GM21737 (cell line): ENCODE measurements around the gene DUSP2.

ENCODE experiments used
- ATAC-seq: cut with Tn5 transposase; IDR thresholded peaks from one replicate; pipeline ENCODE4 v1.9.1; 2021; ENCODE audit warnings: mild to moderate bottlenecking, moderate library complexity; ENCODE audit not compliant: unreplicated experiment

Gene DUSP2

DNA sequence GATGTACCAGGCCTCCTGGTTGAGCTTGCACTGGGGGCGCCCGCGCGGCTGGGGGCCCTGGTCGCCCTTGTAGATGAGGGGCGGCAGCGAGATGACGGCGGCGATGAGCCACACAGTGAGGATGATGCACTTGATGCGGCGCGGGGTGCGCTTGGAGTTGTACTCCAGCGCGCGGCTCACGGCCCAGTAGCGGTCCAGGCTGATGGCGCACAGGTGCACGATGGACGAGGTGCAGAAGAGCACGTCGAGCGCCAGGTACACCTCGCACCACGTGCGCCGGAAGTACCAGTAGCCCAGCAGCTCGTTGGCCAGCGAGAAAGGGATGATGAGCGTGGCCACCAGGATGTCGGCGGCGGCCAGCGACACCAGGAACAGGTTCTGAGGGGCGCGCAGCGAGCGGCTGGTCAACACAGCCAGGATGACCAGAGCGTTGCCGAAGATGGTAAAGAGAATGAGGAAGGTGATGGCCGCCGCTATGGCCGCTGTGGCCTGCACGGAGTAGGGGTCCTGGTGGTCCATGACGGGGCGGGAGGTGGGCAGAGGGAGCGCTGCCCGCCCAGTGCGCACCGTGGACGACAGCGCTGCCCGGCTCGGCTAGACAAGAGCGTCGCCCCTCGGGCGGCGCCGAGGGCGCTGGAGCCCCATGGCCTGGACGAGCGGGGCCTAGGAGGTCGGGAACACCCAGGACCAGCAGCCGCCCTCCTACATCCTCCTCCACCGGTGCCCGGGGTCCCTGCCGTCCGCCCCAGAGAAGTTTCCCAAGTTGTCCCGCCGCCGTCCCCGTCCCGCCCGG is 29.4 kb downstream of the DUSP2 start:
- ATAC-seq = no peak

DNA sequence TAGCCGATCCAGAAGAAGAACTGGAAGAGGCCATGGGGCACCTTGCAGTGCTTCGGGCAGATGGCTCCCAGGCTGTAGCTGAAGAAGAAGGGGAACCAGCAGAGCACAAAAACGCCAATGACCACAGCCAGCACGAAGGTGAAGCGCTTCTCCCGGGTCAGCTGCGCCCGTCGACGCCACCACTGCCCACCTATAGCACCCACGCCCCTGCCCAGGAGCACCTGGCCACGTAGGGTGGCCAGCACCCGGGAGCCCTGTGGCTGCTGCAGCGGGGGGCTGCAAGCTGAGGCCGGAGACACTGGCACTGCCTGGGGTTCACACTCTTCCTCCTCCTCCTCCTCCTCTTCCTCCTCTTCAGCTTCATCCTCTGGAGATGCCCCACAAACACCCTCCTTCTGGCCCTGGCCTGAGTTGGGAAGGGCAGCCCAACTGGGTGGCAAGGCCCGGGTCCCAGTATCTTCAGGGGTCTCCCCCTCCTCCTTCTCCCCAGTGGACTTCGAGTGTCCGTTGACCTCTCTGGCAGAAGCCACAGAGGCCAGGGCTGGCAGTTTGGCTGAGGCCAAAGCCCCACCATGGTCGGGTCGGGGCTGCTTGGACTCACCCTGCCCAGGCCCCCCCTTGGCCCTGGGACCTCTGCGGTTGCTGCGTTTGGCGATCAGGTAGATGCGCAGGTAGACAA is 30.2 kb downstream of the DUSP2 start:
- ATAC-seq = no peak

DNA sequence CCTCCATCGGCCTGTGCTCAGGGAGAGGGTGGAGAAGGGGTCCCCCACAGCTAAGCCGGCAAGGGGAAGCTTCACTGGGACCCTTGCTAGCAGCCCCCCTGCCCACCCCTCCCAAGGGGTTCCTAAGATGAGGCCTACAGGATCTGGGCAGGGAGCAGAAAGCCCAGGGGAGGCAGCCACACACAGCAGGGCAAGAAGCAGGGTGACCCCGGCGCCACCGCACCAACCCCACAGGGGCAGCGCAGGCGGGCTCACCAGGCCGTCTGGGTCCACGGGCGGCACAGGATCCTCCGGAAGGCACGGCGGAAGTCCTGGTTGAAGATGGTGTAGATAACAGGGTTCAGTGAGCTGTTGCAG is 30.7 kb downstream of the DUSP2 start:
- ATAC-seq = no peak

DNA sequence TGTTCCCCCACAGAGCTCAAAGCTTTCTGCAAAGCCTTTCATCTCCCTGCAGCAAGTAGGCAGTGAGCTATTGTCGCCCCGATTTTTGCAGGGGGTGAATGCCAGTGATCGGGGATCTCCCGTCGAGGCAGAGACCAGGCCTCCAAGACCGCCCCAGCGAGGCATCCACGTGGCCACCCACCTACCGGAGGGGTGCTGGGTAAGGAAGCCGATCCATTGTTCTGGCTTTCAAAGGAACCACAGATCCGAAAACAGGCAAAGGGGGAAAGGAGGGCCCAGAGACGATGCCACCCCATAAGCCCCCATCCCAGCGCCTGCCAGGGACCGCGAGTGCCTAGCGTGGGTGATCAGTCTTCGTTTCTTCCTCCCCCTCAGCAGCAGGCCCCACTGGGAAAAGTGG is 31.3 kb downstream of the DUSP2 start:
- no peak for ATAC-seq

DNA sequence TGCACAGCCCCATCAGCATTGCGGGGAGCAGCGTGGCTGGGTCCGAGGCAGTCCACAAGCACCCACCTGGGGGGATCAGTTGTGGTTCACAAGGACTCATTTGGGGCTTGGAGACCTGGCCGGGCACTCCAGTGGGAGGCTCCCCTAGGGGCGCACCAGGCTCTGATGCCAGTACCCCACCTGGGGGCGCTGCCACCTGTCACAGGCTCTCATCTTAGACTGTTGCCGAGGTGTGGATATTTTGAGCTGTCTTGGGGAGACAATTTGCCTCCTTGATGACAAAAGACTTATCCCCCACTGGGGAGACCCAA is 31.9 kb downstream of the DUSP2 start:
- no peak for ATAC-seq

DNA sequence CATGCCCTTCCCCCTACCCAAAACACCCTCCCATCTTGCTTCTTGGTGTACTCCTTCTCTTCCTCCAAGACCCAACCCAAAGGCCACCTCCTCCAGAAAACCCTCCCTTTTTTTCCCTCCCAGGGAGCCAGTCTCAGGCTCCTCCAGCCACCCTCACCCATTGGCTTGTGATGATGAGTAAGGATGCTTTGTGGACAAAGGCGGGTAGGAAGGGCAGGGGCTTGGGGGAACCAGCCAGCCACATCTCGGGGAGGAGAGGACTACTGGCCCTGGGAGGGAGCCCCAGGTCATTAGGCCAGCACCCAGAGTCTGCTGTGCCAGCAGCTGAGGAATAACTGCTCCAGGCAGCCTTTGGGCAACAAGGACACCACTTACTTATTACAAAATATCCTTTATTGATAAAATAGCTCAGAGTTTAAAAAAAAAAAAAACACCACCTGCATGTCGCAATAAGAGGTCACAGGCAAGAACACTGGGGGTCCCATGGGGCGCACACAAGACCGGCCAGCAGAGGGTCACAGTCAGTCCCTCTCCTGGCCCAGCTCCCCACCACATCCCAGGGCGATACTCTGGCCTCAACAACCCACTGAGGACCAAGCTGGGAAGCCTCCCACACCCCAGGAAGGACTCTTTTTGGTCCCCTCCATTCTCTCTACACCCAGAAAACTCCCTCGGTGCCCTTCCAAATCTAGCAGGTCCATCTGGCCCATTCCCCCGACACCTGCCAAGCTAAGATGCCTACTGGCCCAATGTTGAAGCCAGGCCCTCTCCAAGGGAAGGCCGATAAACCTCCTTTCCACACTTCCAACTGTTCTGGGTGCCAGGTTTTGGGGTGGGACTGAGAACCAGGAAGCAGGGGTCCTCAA is 32.5 kb downstream of the DUSP2 start:
- ATAC-seq = no peak

DNA sequence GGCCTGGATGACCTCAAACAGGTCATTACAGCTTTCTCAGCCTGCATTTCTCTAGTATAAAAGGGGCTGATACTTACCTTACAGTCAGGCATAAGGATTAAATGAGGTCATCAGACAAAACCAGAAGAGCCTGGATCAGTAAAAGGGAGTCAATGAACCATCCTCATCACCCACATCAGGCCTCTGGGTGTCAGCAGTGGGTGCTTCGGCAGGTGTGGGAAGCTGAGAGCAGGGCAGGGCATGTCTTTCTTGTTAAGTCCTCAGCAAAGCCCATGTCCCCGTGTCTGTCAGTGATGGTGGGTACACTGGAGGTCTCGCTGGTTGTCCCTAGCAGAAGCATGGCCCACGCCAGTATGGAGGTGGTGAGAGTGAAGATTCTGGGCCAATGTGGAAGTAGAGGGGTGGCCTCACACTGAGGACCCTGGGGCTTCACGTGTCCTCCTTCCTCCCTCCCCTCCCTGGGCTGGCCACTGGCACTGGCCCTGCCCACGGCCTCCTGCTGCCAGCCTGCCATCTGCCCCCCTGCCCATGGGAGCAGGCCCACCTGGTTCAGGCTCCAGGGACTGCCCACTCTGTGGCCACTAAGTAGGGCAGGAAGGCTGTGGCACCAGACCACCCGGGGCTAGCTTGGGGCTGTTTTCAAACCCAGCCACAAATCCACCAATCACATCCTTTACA is 33.3 kb downstream of the DUSP2 start:
- no peak for ATAC-seq

DNA sequence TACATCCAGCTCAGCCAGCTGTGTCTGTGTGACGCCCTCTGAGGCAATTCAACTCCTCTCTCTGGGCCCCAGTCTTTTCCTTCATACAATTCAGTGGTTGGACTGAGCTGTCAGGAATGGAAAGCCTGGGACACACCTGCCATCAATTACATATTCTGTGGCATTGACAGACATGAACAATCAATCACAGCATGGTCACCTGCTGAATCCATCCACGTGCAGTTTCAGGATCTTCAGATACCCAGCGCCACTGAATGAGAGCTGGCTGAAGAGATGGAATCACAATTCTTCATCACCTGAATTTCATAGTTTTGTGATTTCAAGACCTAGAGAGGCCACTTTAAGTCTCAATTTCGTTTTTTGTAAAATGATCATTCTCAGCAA is 34.0 kb downstream of the DUSP2 start:
- no peak for ATAC-seq

DNA sequence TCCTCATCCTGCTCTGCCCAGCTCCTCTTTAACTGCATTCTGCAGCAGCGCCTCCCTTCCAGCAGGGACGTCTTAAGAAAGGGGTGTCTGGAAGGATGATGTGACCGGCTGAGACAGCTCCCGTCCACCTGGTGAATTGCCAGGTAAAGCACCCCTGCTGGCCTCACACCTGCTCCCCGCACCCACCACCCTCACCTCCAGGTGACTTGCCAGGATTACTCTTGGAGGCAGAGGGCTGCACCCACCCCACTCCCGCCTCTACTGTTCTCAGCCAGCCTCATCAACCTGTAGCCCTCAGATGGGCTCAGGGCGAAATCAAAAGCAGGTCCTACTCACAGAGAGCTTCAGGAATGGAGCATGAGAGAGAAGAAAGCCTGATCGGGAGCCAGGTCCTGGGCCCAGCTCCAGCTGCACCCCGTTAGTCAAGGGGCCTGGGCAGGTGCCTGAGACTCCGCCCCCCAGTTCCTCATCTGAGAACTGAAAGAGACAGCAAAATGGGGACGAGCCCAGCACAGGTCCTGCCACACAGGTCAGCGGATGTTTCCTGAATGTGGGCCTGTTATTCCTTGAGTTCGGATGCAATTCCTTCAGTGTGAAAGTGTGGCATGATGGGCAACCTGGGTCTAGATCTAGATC is 34.5 kb downstream of the DUSP2 start:
- no peak for ATAC-seq

DNA sequence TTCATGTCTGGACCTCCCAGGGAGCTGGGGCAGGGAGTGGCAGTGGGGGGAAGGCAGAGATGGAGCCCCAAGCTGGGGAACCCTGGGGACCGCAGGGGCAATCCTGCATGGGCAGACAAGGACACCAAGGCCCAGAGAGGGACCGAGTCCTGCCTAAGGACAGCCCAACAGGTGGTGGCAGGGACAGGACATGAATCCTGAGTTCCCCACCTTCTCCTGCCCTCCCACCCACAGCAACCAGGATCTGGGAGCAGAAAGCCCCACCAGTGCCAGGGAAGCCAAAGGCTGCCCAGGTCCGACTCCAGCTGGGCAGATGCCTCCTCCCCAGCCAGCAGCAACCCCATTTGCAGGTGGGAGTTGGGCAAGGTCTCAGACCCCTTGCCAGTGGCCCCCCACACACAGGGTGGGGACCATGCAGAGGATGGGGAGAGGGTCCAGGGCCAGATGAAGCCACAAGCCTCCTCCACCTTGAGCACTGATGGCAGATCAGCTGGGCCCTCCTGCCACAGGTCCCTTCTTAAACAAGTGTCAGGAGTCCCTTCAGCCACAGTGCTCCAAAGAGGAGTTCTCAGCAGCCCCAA is 35.2 kb downstream of the DUSP2 start:
- ATAC-seq = no peak

DNA sequence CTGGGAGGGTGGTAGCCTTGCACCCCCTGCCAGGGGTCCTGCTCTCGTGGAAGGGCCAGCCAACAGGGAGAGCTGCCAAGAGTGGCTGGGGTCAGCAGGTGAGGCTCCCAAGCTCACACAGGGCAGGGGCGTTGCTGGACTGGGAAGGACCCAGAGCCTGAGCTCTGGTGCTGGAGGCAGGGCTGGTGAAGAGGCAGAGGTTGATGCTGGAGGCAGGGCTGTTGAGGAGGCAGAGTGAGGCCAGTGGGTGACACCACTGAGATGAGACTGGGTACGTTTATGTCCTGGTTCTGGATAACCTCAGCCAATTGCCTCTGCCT is 35.9 kb downstream of the DUSP2 start:
- no peak for ATAC-seq

DNA sequence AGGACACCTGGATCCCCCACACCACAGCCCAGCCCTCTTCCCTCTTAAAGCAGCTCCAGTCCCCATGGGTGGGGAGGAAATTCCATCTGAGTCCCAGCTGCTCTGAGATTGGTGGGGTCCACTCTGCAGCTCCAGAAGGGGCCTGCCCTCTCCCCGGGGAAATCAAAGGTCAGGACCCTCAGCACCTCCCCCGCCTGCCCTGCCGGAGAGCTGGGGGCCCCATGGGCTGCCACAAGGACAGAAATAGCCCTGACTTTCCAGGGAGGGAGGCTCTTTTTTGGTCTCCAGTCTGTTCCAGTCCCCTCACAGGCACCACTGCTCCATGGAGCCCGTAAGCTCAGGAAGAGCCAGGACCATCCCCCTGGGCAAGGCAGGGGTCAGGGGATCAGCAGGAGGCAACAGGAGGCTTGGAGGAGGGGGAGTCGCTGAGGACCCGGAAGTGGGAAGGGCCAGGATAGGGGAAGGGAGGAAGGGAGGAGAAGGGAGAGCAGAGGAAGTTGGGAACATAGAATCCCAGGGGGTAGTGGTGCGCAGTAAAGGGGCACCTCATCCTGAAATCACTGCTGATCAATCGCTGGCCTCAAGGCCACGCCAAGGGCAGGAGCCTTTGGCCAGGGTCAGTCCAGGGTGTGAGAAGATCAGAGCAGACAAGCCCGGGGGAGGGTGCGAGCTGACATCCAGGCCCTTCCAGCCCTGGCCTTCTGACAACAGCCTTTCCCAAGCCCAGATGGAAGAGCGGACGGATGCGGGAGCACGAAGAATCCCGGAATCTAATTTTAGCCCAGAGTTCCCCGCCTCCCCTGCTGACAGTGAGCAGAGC is 36.5 kb downstream of the DUSP2 start:
- ATAC-seq = no peak

DNA sequence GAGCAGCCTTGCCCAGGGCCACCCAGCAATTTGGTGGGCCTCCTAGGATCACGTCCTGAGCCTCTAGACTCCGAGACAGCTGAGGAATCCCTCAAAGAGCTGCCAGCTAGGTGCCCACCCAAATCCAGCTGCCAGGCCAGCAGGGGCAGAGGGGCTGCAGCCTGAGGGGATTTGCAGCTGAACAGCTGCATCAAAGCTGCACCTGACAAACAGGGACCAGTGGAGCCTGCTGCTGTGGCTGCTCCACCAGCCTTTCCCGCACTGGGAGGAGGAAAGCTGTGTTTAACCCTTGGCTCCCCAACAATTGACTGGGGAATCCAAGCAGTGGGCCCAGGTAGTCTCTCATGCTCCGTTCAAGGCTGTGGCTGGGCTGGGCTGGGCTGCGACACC is 37.1 kb downstream of the DUSP2 start:
- no peak for ATAC-seq

DNA sequence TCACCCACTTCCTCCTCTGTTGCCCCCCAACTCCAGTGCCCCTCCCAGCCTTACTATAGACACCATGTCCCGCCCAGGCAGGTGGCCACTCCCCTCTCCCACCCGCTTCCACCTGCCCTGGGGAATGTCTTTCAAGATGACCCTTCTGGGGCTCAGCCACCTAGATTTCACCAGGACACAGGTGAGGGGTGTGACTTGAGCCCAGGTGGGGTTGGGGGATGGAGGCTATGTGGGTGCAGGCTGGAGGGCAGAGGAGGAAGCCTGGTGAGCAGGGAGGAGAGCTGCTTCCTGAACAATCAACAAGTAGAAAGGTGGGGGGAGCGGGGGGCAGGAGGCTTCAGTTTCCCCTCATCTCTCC is 37.6 kb downstream of the DUSP2 start:
- ATAC-seq = no peak

DNA sequence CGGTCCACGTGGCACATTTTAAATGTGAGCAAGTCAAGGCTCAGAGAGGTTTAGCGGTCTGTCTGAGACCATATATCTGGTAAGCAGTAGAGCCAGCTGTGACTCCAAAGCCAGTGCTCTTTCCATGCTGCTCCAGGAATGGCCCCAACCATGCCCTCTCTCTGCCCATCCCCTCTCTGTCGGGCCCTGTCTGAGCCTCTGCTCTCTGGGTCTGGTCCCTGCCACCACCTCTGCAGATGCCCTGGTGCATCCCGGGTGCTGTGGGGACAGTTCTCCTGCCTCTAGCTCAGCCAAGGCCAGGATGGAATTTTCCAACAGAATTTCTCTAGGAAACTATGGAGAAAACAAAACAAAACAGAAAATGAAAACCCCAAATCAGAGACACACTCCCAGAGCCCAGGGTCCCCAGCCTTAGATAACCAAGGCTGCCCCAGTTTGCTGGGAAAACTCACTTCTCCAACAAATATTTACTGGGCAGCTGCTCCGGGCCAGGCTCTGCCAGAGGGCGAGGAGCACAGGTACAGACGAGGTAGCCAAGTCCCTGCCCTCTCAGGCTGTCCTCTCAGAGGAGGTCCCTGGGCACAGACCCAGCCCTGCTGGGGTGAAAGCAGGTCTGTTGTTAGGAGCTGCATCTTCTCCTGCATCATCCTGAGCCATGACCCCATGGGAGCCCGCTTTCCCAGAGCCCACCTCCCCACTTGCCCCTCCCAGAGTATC is 38.1 kb downstream of the DUSP2 start:
- ATAC-seq = no peak

DNA sequence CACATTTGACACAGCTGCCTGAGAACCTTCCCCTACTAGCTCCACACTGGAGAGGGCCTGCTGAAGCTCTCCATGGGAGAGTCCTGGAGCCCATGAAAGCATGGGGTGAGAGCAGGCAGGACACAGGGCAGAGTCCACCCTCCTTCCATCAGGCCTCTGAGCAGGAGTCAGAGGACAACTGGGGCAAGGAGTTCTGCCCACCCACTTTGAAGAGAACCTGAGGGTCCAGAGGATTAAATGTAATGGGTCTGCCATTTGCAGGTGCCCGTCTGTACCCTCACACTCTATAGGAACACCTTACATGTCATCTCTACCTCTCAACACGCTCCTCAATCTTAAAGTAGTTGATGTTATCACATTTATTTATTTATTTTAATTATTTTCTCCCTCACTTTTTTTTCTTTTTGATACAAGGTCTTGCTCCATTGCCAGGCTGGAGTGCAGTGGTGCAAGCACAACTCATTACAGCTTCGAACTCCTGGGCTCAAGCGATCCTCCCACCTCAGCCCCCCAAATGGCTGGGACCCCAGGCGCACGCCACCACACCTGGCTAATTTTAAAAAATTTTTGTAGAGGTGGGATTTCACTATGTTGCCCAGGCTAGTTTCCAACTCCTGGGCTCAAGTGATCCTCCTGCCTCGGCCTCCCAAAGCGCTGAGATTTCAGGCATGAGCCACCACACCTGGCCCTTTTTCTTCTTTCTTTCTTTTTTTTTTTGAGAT is 39.1 kb downstream of the DUSP2 start:
- ATAC-seq = no peak

DNA sequence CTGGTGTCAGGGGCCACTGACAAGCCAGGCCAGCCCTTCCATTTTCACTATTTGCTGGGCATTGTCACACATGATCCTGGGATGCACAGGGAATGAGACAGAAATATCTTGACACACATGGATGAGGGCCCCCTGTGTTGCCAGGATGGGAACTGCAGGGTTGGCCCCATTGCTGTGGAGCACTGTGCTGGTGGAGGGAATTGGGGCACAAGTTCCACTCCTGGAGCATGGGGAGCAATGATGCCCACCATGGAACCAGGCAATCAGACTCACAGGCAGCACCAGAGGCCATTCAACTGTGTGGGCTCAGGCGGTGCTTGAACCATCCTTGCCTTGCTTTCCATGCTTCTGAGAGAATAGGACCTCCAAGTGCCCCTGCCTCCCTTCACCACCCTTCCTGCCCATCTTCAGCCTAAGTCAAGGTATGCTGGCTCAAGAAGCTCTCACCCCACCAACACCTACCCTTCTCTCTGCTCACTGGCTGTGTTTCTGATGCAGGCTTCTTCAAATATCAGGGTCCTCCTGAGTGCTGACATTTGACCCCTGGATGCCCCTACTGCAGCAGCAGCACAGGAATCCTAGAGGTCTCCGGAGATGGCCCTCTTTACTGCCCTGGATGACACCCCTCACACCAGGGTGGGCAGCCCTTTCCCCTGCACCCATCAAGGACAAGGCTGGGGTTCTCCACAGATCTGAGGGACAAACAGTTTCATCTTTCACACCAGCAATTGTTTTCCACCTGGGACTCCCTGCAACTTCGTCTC is 39.9 kb downstream of the DUSP2 start:
- no peak for ATAC-seq

DNA sequence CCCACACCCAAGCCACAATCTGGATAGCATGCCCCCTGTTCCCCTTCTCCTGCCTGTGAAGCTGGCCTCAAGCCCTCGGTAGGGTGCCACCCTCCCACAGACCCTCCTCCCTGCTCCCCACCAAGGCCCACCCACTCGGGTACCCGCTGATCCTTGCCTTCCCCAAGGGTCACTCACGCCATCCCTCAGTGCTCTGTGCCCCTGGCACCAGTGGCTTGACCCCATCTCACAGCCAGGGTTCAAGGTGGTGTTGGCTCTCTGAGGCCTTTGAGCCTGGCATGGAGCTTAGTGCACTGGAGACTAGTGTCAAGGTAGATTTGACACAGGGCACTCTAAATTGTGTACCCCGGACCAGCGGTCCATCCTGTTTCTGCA is 40.8 kb downstream of the DUSP2 start:
- no peak for ATAC-seq
